HUES6 (cell line): Measurements from ENCODE around the gene FRMD3.

Source experiments
- H3K27ac ChIP-seq: 2 replicates; pipeline ENCODE4 v1.7.0; 2013; ENCODE audit warnings: low read depth, mild to moderate bottlenecking, low read length, inconsistent platforms
- H3K27me3 ChIP-seq: 2 replicates; pipeline ENCODE4 v1.6.1; 2013; ENCODE audit warnings: low read length; ENCODE audit not compliant: control insufficient read depth, insufficient read depth
- H3K36me3 ChIP-seq: 2 replicates; pipeline ENCODE4 v1.6.1; 2013; ENCODE audit warnings: low read length; ENCODE audit not compliant: control insufficient read depth, insufficient read depth
- H3K4me1 ChIP-seq: 2 replicates; pipeline ENCODE4 v1.6.1; 2013; ENCODE audit warnings: low read length; ENCODE audit not compliant: control insufficient read depth, insufficient read depth
- H3K4me3 ChIP-seq: 2 replicates; pipeline ENCODE4 v1.5.1; 2013; ENCODE audit warnings: low read depth, low read length
- H3K9ac ChIP-seq: one replicate; pipeline ENCODE4 v1.6.1; 2013; ENCODE audit warnings: mild to moderate bottlenecking, low read length
- H3K9me3 ChIP-seq: 2 replicates; pipeline ENCODE4 v1.6.1; 2013; ENCODE audit warnings: low read depth, low read length; ENCODE audit not compliant: control insufficient read depth, insufficient read depth

Gene FRMD3

DNA sequence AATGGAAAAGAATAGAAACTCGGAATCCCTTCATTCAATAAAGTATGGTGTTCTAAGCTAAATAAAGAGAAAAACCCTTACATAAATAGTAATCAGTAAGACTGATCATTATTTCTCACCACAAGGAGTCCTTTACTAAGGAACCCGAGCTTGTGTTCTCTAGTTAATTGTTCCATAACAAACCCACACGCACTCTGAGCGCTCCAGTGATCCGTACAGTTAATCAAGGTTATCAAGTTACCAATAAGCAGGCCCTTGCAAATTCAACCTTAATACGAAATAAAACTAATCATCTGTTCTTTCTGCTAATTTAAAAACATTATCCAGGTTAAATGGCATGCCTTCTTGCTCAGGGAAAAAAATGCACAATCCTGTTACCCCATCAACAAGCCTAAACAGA lies 224.4 kb downstream of the FRMD3 start:
- H3K9me3 ChIP-seq = no peaks in the 10 kb centered on the region
- no peaks in the 10 kb centered on the region for H3K4me1 ChIP-seq

DNA sequence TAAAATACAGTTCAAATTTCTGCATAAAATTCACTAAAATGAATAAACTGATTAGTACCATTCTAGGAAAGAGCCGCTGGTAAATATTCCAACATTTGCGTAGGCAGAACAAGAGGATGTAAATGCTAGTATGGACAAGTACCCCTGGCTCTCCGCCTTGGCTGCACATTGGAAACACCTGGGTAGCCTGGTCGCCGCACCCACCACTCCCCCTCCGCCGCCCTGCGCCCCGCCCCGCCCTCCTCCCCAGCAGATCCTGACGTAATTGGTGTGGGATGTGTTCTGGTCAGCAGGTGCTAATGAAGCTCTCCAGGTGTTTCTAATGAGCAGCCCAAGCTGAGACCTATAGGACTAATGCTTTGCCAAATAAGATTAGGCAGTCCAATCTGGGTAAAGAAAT lies 225.7 kb downstream of the FRMD3 start:
- Histone ChIP-seq H3K9ac (no peak overlapping the region), H3K27ac (no peak overlapping the region), H3K27me3 (no peaks in the 10 kb centered on the region), H3K9me3 (no peaks in the 10 kb centered on the region), H3K36me3 (no peaks in the 10 kb centered on the region), H3K4me3 (no peak overlapping the region), H3K4me1 (no peaks in the 10 kb centered on the region)

More for the DNA sequence above, 224.4 kb downstream of the FRMD3 start:
- Histone ChIP-seq H3K4me3 (no peak overlapping the region), H3K27ac (no peak overlapping the region), H3K36me3 (no peaks in the 10 kb centered on the region), H3K27me3 (no peaks in the 10 kb centered on the region), H3K9ac (no peak overlapping the region)

DNA sequence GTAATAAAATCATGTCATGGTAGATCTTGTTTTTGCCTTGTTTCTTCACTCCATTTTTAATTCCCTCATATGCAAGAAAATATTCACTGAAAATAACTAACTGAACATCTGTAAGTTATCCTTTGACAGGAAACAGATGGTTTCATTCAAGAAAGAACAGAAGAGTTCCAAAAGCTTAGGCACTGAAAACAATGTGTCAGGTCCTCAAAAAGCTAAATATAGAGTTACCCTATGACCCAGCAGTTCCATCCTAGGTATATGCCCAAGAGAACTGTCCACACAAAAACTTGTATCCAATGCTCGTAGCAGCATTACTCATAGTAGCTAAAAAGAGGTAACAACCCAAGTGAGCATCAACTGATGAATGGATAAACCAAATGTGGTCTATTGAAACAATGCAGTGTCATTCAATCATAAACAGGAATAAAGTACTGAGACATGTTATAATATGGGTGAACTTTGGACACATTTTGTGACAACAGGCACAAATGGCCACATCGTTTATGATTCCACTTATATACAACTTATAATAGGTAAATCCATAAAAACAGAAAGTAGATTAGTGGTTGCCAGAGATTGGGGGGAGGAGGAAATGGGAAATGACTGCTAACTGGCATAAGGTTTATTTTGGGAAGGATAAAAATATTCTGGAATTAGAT lies 231.0 kb downstream of the FRMD3 start:
- H3K27me3 ChIP-seq = no peaks in the 10 kb centered on the region
- no peaks in the 10 kb centered on the region for H3K36me3 ChIP-seq
- H3K4me1 ChIP-seq = no peaks in the 10 kb centered on the region
- H3K27ac ChIP-seq = no peak overlapping the region
- H3K4me3 ChIP-seq = no peak overlapping the region
- no peaks in the 10 kb centered on the region for H3K9me3 ChIP-seq
- H3K9ac ChIP-seq = no peak overlapping the region

GRCh38 chr9:83304686-83305085 lies 233.5 kb downstream of the FRMD3 start:
- Histone ChIP-seq H3K36me3 (no peaks in the 10 kb centered on the region), H3K9me3 (no peaks in the 10 kb centered on the region), H3K4me1 (no peaks in the 10 kb centered on the region), H3K27ac (no peak overlapping the region), H3K27me3 (no peaks in the 10 kb centered on the region), H3K4me3 (no peak overlapping the region), H3K9ac (no peak overlapping the region)

DNA sequence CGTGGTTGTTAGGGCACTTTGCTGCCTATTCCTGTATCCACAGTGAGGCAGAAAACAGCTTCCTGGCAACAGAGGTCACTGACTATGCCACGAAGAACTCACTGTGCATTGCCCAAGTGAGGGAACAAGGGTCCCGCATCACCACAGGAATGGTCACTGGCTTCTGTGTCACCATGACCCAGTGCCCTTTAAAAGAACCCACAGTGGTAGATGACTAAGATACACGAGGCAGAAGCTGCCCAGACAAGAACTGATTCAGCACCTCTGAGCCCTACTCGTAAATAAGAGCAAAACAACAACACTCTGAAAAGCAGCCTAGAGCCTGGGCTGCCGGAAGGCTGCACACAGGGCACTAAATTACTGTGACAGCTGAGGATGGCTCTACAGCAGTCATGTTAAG lies 238.6 kb downstream of the FRMD3 start:
- Histone ChIP-seq H3K4me3 (no peak overlapping the region), H3K27me3 (no peaks in the 10 kb centered on the region), H3K4me1 (no peaks in the 10 kb centered on the region), H3K27ac (no peak overlapping the region), H3K36me3 (no peaks in the 10 kb centered on the region), H3K9ac (no peak overlapping the region), H3K9me3 (no peaks in the 10 kb centered on the region)

DNA sequence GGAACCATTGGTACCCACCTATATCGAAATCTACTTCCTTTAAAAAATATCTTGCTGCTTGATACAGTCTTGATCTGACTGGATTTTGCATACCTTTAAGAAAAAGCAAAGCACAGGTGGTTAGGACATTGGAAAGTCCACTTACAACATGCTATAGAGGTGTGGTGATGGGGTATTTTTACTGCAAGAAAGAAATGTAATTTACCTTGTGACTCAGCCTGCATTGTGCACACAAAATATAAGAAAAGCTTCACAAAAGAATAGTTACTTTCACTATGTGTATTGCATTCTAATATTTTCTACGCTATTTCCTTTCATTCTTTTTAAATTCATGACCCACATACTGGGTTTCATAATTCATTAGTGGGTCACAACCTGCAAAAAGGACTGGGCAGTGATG lies 239.1 kb downstream of the FRMD3 start:
- no peaks in the 10 kb centered on the region for H3K4me1 ChIP-seq
- no peak overlapping the region for H3K4me3 ChIP-seq
- no peaks in the 10 kb centered on the region for H3K27me3 ChIP-seq
- no peak overlapping the region for H3K9ac ChIP-seq
- no peaks in the 10 kb centered on the region for H3K9me3 ChIP-seq
- no peak overlapping the region for H3K27ac ChIP-seq
- H3K36me3 ChIP-seq = no peaks in the 10 kb centered on the region

GRCh38 chr9:83296123-83296522 lies 242.1 kb downstream of the FRMD3 start:
- Histone ChIP-seq H3K36me3 (no peaks in the 10 kb centered on the region), H3K4me1 (no peaks in the 10 kb centered on the region), H3K4me3 (no peak overlapping the region), H3K27me3 (no peaks in the 10 kb centered on the region), H3K27ac (no peak overlapping the region), H3K9me3 (no peaks in the 10 kb centered on the region), H3K9ac (no peak overlapping the region)

DNA sequence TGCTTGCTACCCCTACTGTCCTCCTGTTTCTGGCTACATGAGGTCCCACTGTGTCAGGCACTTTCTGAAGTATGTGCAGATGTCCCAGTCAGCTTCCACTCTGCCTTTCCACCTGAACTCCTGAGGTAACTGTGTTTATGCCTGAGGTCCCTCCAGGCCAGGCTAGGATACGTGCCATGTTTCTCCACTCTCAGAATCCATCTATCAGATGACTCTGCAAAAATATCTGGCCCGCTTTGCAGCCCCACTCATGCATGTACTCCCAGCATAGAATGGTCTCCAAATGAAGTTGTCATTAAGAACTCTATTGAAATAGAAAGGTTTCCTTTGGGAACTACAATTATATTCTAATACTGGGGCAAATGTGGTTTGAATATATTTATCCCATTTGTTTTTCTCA lies 243.4 kb downstream of the FRMD3 start:
- H3K9me3 ChIP-seq = no peaks in the 10 kb centered on the region
- H3K9ac ChIP-seq = no peak overlapping the region
- no peaks in the 10 kb centered on the region for H3K36me3 ChIP-seq
- no peak overlapping the region for H3K27ac ChIP-seq
- no peaks in the 10 kb centered on the region for H3K27me3 ChIP-seq
- no peaks in the 10 kb centered on the region; the same call in 1 of the 2 replicates for H3K4me1 ChIP-seq
- H3K4me3 ChIP-seq = no peak overlapping the region

DNA sequence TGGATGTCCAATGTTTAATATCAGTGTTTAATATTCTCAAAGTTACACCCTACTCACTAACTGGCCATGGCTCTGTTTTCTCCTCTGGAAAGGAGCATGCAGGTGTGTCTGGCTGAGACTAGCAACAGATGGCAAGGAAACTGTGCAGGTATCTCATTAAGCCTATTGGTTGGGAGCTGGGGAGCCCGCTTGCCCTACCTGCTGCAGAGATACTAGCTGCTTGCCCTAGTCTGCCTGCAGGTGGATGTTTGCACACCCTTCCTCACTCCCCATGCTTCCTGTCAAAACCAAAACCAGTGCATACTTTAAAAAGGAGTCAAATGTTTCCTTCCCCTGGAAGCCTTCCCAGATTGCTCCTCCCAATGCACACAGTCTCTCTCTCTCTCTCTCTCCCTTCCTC lies 247.0 kb downstream of the FRMD3 start:
- Histone ChIP-seq H3K4me3 (no peak overlapping the region), H3K9me3 (no peaks in the 10 kb centered on the region), H3K27ac (no peak overlapping the region), H3K36me3 (no peaks in the 10 kb centered on the region), H3K27me3 (no peaks in the 10 kb centered on the region), H3K4me1 (no peaks in the 10 kb centered on the region; the same call in 1 of the 2 replicates), H3K9ac (no peak overlapping the region)

GRCh38 chr9:83290692-83291091 lies 247.5 kb downstream of the FRMD3 start:
- Histone ChIP-seq H3K27me3 (no peaks in the 10 kb centered on the region), H3K36me3 (no peaks in the 10 kb centered on the region), H3K4me1 (no peaks in the 10 kb centered on the region; the same call in 1 of the 2 replicates), H3K4me3 (no peak overlapping the region), H3K9me3 (no peaks in the 10 kb centered on the region), H3K9ac (no peak overlapping the region), H3K27ac (no peak overlapping the region)

DNA sequence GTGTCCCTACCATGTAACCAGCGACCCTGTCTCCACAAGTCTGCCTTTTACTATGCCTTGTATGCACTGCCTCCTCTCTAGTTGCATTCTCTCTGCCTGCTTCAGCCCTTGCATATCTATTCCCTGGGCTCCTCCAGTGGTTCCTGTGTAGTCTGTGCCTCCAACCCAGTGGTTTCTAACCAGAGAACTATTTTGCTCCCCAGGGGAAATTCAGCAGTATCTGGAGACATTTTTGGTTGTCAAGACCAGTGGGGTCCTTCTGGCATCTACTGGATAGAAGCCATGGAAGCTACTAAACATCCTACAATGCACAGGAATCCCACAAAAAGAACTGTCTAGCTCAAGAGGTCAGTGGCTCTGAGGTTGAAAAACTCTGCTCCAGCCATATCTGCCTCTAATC lies 251.2 kb downstream of the FRMD3 start:
- Histone ChIP-seq H3K27ac (no peak overlapping the region), H3K27me3 (no peaks in the 10 kb centered on the region), H3K4me1 (peaks cover 4% of the 10 kb centered on the region; the same call in 1 of the 2 replicates), H3K36me3 (no peaks in the 10 kb centered on the region), H3K9ac (no peak overlapping the region), H3K4me3 (no peak overlapping the region), H3K9me3 (no peaks in the 10 kb centered on the region)
